Mucosa of stomach (tissue), 1 donor: ENCODE measurements around the gene ZBTB7C.

ENCODE experiments used
- H3K27me3 ChIP-seq: one replicate; pipeline ENCODE4 v1.7.0; 2013; ENCODE audit warnings: mild to moderate bottlenecking, low read length; ENCODE audit not compliant: control insufficient read depth, insufficient read depth
- H3K36me3 ChIP-seq: one replicate; pipeline ENCODE4 v1.7.0; 2013; ENCODE audit warnings: low read length; ENCODE audit not compliant: control insufficient read depth, insufficient read depth
- H3K4me1 ChIP-seq: one replicate; pipeline ENCODE4 v1.7.0; 2013; ENCODE audit warnings: mild to moderate bottlenecking, low read length; ENCODE audit not compliant: control insufficient read depth, insufficient read depth
- H3K4me3 ChIP-seq: one replicate; pipeline ENCODE4 v1.7.0; 2013; ENCODE audit warnings: low read length
- H3K9ac ChIP-seq: one replicate; pipeline ENCODE4 v1.7.0; 2013; ENCODE audit warnings: mild to moderate bottlenecking, low read length, moderate library complexity
- H3K9me3 ChIP-seq: one replicate; pipeline ENCODE4 v1.7.0; 2013; ENCODE audit warnings: mild to moderate bottlenecking, low read length, moderate library complexity; ENCODE audit not compliant: control insufficient read depth
- donor health status: Pancreatic carcinoma.

The ZBTB7C gene

GRCh38 chr18:48339692-48340091 is 69.5 kb downstream of the ZBTB7C start:
- Histone ChIP-seq H3K4me1 (peaks cover 5% of the 10 kb centered on the region), H3K4me3 (no peak overlapping the region), H3K27me3 (peaks cover 26% of the 10 kb centered on the region), H3K9ac (no peak overlapping the region), H3K36me3 (no peaks in the 10 kb centered on the region), H3K9me3 (no peaks in the 10 kb centered on the region)

- Histone ChIP-seq H3K4me3 (no peak overlapping the region), H3K9me3 (no peaks in the 10 kb centered on the region), H3K9ac (no peak overlapping the region), H3K27me3 (peaks cover 26% of the 10 kb centered on the region), H3K4me1 (peaks cover 5% of the 10 kb centered on the region), H3K36me3 (no peaks in the 10 kb centered on the region)
These were observed 70.3 kb downstream of the ZBTB7C start for GRCh38 chr18:48338915-48339314.

- Histone ChIP-seq H3K27me3 (peaks cover 26% of the 10 kb centered on the region), H3K4me1 (peaks cover 5% of the 10 kb centered on the region), H3K9me3 (no peaks in the 10 kb centered on the region), H3K9ac (no peak overlapping the region), H3K4me3 (no peak overlapping the region), H3K36me3 (no peaks in the 10 kb centered on the region)
These were observed 72.1 kb downstream of the ZBTB7C start for GRCh38 chr18:48337053-48337452.

DNA sequence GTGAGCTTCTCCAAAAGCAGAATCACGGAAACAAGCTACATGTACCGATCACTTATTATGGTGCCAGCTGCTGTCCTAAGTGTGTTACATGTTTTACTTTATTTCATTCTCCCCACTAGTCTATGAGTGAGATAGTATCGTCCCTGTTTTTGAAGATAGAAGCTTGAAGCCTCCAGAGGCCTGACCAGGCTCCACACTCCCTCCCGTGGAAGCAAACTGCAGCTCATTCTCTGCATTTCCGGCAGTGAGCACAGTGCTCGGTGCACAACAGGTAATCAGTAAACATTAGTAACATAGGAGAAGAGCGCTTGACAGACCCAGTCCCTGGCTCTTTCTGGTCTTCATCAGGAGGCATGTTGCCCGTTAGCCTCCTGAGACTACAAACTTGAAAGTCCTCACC is 72.9 kb downstream of the ZBTB7C start:
- H3K9ac ChIP-seq, result no peak overlapping the region
- no peaks in the 10 kb centered on the region for H3K36me3 ChIP-seq
- peaks cover 23% of the 10 kb centered on the region for H3K27me3 ChIP-seq
- H3K4me1 ChIP-seq, result peaks cover 5% of the 10 kb centered on the region
- no peak overlapping the region for H3K4me3 ChIP-seq
- H3K9me3 ChIP-seq, result no peaks in the 10 kb centered on the region

GRCh38 chr18:48335829-48336228 is 73.4 kb downstream of the ZBTB7C start:
- peaks cover 23% of the 10 kb centered on the region for H3K27me3 ChIP-seq
- H3K4me3 ChIP-seq, result no peak overlapping the region
- no peaks in the 10 kb centered on the region for H3K9me3 ChIP-seq
- peaks cover 5% of the 10 kb centered on the region for H3K4me1 ChIP-seq
- no peaks in the 10 kb centered on the region for H3K36me3 ChIP-seq
- H3K9ac ChIP-seq, result no peak overlapping the region

GRCh38 chr18:48334845-48335244 is 74.3 kb downstream of the ZBTB7C start:
- H3K27me3 ChIP-seq, result peaks cover 15% of the 10 kb centered on the region
- H3K9me3 ChIP-seq, result no peaks in the 10 kb centered on the region
- H3K9ac ChIP-seq, result no peak overlapping the region
- no peak overlapping the region for H3K4me3 ChIP-seq
- H3K4me1 ChIP-seq, result peaks cover 13% of the 10 kb centered on the region
- H3K36me3 ChIP-seq, result no peaks in the 10 kb centered on the region

GRCh38 chr18:48333563-48333962 is 75.6 kb downstream of the ZBTB7C start:
- no peaks in the 10 kb centered on the region for H3K36me3 ChIP-seq
- H3K4me1 ChIP-seq, result peaks cover 13% of the 10 kb centered on the region
- peaks cover 6% of the 10 kb centered on the region for H3K27me3 ChIP-seq
- H3K4me3 ChIP-seq, result no peak overlapping the region
- H3K9ac ChIP-seq, result no peak overlapping the region
- no peaks in the 10 kb centered on the region for H3K9me3 ChIP-seq

- H3K4me1 ChIP-seq, result peaks cover 8% of the 10 kb centered on the region
- no peaks in the 10 kb centered on the region for H3K36me3 ChIP-seq
- H3K27me3 ChIP-seq, result no peaks in the 10 kb centered on the region
- no peak overlapping the region for H3K9ac ChIP-seq
- no peak overlapping the region for H3K4me3 ChIP-seq
- H3K9me3 ChIP-seq, result no peaks in the 10 kb centered on the region
These were observed 78.9 kb downstream of the ZBTB7C start for GRCh38 chr18:48330016-48330991.

- Histone ChIP-seq H3K4me3 (no peak overlapping the region), H3K27me3 (no peaks in the 10 kb centered on the region), H3K36me3 (no peaks in the 10 kb centered on the region), H3K4me1 (peaks cover 8% of the 10 kb centered on the region), H3K9ac (no peak overlapping the region), H3K9me3 (no peaks in the 10 kb centered on the region)
These were observed 80.5 kb downstream of the ZBTB7C start for GRCh38 chr18:48328473-48329210.

- H3K36me3 ChIP-seq, result no peaks in the 10 kb centered on the region
- no peak overlapping the region for H3K9ac ChIP-seq
- H3K9me3 ChIP-seq, result no peaks in the 10 kb centered on the region
- peaks cover 8% of the 10 kb centered on the region for H3K4me1 ChIP-seq
- no peak overlapping the region for H3K4me3 ChIP-seq
- H3K27me3 ChIP-seq, result no peaks in the 10 kb centered on the region
These were observed 82.1 kb downstream of the ZBTB7C start for GRCh38 chr18:48326901-48327675.

- no peak overlapping the region for H3K4me3 ChIP-seq
- H3K27me3 ChIP-seq, result no peaks in the 10 kb centered on the region
- no peak overlapping the region for H3K9ac ChIP-seq
- H3K4me1 ChIP-seq, result peaks cover 3% of the 10 kb centered on the region
- no peaks in the 10 kb centered on the region for H3K9me3 ChIP-seq
- H3K36me3 ChIP-seq, result no peaks in the 10 kb centered on the region
These were observed 84.0 kb downstream of the ZBTB7C start for GRCh38 chr18:48325115-48325665.
